HG03280 (cell line): ENCODE measurements around the gene HPCAL1.

Experiments
- ATAC-seq: cut with Tn5 transposase; IDR thresholded peaks from one replicate; pipeline ENCODE4 v1.9.1; 2021; ENCODE audit warnings: mild to moderate bottlenecking, moderate library complexity; ENCODE audit not compliant: unreplicated experiment

The HPCAL1 gene

DNA sequence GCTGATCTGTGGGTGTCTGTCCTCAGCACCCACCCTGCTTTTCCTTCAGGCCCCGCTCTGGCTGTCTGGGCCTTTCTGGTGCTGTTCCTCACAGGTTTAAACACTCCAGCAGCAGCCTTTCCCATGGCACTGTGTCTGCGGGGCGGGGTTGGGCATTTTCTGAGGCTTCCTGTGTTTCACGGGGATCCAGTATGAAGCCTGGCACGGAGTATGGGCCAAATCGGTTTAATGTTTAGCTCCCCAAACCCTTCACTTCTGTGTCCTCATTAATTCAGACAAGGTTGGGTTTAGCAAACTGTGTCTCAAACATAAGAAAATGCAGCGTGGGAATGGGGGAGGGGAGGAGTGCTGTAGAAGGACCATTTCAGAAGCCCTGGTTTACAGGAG lies 44.9 kb downstream of the HPCAL1 start:
- ATAC-seq, result no peak

DNA sequence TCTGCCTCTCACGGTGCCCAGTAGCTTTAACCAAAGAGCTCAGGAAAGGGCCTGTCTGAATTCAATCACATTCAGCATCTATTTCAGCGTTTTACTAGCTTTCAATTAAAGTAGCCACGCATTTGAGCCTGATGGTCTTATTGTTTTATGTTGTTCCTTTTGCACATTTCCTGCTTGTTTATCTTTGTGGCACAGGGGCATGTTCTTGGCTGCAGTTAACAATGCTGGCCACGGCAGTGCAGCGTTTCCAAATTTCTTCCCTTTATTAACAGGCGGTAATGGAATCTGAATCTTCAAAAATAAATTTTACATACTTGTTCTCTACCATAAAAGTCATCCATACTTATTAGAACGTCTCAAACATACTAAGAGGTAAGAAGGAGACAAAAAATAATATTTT lies 46.2 kb downstream of the HPCAL1 start:
- ATAC-seq, result no peak

DNA sequence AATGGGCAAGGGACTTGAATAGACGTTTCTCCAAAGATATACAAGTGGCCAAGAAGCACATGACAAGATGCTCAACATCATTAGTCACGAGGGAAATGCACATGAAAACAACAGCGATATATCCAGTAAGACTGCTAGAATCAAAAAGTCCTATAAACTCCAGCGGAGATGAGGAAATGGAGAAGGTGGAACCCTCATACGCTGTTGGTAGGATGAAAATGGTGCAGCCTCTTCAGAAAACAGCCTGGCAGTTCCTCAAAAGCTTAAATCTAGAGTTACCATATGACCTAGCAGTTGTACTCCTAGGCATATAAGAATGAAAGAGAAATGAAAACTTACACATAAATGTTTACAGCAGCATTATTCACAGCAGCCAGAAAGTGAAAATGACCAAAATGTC lies 48.1 kb downstream of the HPCAL1 start:
- ATAC-seq, result no peak

DNA sequence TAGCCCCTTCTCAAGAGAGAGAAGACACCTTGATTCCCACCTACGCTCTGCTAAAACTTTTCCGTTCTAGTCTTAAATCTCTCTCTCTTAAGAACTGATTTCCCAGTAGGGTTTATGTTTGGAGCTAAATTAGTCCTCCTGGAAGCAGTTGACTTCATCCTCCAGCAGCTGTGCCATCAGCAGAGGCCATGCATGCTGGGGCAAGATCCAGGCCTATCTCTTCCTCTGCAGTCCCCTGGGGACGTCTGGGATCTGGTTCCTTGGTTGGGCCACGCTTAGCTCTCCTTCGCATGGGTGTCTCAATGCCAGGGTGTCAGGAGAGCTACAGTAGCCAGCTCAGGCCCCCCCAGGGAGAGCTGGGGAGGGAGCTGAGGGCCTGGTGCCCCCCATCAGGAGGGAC lies 49.7 kb downstream of the HPCAL1 start:
- ATAC-seq, result no peak

DNA sequence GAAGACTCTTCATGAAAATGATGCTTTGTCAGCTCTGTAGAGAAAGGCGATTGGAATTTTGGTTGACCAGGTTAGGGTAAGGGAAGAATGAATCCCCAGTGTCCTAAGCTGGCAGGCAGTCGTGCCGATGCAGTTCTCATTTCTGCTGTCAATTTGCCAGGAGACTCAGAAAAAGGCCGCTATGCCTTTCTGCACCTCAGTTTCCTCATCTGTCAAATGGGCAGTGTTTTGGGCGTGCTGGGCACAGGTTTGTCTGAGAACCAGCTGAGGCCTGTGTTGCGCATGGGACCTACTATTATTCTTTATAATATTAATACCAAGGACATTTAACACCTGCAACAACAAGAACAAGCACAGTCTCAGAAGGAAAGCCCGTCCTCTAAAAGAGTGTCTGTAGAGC lies 50.3 kb downstream of the HPCAL1 start:
- no peak for ATAC-seq

DNA sequence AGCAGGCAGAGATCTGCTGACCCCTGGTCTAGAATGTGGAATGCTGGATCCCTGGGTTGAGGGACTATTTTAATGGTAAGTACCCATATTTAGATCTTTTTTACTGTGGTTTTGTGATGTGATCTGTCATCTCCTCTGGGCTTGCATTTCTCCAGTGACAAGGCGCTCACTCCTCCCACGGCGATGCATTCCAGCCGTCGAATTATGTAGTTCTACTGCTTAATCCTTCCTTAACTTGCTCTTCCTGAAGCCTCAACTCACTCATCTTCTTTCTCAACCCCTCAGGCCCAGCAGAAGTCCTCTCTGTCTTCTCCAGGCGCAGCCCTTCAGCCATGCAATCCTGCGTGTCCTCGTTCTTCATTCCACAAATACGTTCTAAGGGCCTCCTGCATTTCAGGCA lies 51.2 kb downstream of the HPCAL1 start:
- no peak for ATAC-seq

DNA sequence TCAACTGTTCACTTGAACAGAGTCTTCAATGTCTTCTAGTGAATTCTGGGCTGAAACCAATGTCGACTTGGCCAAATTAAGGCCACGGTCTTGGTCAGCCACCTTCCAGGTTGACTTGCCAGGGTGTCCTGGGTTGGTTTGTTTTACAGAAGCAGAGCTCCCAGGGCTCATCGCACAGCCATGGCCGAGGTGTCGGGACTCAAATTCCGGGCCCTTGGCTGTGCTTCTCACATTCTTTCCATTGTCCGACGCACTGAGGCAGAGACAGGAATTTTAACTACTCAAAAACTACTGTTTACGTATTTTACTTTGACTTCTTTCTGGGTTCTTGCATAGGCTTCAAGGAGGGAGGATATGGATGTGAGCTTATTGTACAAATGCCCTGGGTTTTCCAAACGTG lies 51.7 kb downstream of the HPCAL1 start:
- ATAC-seq, result no peak

DNA sequence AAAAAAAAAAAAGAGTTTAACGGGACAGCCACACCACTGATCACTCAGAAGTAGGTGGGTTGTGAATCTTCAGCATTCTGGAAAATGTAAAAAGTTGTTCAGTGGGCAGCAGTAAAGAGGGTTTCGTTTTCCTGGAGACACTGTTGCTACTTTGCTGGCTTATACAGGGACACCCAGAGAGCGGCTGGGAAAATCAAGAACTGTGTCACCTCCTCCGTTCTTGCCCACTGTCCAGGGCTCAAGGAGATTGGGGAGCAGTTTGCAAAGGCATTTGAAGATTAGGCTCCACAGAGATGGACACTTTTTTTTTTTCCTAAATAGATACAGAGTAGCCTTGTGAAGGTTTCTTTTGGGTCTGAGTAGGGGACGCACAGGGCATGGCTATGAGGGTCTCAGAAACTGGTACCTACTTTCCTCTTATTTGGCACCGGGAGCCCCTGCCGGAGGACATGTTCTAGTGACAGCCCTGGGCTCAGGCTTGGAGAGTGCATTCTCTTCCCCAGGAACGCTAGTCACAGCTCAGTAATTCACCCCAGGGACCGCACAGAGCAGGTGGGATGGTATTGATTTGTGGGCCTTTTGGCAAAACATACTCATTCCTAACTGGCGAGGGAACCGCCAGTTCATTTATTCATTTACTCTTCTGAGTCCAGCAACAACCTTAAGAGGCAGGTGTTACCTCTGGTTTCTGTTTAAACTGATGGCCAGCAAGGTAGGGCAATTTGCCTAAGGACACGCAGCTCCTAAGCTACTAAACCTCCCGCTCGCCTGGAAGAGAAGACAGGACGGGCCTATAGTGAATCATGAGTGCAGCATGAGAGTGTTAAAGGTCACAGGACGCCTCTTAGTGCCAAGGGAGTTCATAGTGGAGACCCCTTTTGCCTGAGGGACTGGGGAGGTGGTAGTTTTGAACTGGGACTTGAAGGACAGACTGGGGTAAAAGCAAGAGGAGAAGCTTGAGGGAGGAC lies 53.1 kb downstream of the HPCAL1 start:
- no peak for ATAC-seq

DNA sequence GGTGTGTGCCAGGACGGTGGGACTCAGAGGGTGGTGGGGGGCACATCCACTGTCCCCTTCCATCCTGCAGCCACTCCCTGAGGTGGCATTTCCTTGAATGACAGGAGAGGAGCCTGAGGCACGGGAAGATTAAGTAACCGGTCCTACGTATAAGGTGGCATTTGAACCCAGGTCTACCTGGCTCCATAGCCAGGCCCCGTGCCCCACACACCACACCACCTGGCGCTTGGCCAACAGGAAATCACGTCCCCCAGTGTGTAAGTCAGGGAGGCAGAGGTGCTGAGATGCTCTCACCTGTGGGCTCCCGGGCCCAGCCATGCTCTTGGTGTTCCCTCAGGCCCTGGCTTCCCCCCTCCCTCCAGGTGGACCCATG lies 53.7 kb downstream of the HPCAL1 start:
- no peak for ATAC-seq

DNA sequence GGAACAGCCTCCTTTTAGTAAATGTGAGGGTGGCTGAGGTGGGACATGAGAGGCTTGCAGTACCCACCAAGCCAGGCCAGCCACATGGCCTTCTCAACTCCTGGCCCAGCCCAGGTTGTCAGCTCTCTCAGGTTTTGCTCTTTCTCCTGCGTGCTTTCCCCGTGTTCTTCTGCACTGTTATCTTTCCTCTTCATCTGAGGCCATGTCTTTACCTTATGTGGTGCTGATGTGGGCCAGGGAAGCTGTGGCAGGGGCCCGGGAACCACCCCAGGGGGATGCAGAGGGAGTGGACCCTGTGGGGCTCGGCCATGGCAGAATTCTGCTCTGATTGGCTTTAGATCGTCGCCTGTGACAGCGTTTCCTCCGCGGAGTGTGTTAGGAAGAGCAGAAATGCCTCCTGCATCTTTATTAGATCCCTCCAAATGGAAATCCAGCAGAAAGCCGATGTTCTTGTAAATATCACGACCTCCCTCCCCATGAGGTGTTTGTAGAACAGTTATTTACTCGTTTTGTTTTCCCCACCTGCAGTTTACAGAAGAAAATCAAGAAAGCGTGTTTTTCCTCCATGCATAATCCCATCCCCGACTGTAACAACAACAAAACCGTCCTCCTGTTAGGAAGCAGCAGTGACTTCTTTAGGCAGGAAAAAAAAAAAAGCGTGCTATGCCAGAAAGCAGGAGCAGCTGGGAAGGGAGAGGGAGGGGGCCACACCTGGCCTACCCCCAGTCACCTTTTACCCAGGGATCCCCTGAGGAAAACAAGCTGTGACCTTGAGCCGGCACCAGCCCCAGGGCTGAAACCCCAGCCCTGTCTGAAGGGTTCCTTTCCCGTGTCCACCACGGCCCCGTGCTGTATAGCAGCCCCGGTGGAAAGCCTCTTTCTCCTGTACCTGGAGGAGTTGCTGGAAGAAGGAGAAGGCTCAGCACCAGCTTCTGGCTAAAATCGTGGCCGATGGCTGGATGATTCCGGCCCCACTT lies 54.8 kb downstream of the HPCAL1 start:
- no peak for ATAC-seq

DNA sequence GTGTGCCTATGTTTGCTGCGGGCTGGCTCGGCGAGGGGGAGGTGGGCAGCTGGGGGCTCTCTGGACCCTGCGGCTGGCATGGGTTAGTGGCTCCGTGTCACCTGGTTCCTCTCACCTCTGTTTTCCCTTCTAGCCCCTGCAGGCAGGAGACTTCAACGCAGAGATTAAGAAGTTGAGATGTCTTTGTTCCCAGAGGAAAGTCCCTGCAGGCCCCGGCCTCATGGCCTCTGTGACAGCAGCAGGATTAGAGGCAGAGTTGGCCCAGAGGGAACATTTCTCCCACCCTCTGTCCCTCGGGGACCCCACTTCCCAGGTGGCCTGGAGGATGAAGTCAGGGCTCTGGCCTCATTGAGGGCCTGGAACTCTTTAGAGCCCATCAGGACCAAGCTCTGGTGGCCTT lies 56.5 kb downstream of the HPCAL1 start:
- no peak for ATAC-seq

DNA sequence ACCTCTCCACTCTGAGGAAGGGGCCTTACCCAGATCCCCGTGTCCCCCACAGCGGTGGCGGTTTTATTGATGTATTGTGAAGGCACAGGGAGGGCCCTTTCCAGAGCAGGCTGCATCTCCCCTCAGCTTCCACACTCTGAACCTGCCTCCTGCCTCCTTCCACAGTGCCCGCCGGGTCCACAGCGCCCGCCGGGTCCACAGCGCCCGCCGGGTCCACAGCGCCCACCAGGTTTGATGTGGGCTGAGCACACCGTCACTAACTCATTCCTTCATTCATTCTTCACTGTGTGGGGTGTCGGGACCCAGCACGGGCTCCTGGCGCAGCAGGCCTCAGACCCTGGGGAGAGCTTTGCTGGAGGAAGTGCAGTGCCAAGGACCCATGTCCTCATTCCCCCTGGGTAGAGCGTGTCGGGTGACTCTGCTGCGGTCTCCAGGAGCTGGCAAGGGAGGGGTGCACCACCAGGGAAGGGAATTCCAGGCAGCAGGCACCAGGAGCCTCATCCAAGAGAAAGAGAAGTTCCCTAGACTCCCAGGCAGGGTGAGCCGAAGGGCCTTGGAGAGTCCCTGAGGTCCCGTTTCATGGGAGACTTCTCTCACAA lies 57.1 kb downstream of the HPCAL1 start:
- ATAC-seq, result no peak

DNA sequence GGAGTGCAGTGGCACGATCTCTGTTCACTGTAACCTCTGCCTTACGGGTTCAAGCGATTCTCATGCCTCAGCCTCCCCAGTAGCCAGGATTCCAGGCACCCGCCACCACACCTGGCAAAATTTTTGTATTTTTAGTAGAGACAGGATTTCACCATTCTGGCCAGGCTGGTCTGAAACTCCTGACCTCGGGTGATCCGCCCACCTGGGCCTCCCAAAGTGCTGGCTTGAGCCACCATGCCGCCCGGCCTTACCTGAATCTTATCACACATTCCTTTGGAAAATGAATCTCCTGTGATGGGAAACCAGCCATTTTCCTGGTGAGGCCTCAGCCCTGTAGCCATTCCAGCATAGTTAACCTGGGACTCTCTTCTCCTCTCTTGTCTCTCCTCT lies 57.8 kb downstream of the HPCAL1 start:
- ATAC-seq, result no peak

DNA sequence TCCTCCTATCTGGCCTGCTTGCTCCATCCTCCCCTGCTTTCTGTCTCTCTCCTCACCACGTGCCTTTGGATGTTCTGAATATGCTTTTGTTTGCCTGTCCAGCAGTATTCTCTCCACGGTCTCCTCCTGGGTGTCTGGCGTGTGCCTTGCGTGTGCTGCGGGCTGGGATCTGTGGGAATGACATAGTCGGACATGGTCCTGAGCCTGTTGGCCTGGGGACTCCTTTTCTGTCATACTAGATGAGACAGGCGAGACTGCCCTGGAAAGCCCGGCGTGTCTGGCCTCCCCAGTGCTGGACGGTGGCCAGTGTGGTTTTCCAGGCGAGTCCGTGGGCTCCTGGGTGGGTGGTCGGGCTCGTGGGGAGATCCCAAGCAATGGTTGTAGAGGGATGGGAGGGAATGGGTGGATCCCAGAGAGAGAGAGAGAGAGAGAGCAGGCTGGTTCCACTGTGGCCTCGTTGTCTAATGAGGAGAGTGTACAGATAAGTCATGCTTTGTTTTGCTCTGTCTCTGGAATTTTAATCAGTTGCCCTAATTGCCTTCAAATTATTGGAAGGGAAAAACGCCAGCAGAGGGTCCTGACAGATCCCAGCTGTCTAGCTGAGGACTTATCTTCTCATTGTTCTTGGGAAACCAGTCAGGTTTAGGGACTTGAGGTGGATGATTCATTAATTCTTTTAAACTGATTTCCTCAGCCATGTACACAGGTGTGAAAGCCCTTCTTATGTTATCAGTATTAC lies 58.3 kb downstream of the HPCAL1 start:
- ATAC-seq, result no peak

DNA sequence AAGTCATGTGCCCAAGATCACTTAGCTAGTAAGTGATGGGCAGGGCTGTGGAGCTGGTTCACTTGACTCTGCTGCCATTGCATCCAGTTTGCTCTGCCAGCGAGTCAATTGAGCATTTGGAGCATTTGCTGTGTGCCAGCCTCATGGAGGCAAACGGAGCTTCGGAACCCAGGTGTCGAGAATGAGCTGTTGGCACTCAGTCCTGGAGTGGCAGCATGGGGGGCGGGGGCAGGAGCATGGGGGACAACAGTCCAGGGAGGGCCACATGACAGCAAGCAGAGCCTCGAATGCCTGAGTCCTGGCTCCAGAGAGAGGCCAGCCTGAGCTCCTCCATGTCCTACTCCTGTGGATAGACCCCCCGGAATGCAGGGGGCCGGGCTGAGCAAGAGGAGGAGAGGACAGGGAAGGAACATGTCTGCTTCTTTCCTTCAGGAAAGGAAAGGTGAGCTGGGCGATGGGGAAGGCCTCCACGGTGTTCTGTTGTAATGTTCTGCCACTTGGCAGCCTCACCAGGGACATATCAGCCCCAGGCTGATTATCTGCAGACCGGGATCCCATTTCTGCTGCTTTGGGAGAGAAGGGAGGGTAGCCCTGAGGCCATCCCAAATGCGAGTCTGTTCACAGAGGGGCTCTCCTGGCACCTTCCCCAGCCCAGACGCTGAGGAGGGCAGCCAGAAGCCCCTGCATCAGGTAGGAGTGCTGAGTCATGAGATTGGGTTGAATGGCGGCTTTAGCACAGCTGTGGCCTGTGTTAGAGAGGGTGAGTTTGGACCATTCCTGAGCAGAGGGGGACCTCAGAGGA lies 59.6 kb downstream of the HPCAL1 start:
- no peak for ATAC-seq

DNA sequence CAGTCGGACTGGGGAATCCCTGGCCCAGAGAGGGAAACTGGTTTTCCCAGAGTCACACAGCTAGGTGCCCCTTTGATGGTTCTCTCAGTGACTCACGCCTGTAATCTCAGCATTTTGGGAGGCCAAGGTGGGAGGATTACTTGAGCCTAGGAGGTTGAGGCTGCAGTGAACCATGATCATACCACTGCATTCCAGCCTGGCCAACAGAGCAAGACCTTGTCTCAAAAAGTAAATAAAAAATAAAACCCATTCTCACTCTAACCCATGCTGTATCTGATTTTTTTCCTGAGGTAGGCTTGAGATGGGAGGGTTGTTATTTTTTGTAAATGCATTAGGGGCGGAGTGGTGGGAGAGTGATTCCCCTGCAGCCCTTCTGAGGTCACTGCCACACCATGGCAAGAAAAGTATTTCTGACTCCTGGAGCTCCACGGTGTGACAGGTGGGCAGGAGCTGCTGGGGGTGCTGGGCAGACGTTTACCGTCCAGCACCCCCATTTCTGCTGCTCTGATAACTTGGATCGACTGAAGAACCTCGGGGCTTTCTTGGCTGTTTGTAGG lies 60.3 kb downstream of the HPCAL1 start:
- ATAC-seq, result no peak

DNA sequence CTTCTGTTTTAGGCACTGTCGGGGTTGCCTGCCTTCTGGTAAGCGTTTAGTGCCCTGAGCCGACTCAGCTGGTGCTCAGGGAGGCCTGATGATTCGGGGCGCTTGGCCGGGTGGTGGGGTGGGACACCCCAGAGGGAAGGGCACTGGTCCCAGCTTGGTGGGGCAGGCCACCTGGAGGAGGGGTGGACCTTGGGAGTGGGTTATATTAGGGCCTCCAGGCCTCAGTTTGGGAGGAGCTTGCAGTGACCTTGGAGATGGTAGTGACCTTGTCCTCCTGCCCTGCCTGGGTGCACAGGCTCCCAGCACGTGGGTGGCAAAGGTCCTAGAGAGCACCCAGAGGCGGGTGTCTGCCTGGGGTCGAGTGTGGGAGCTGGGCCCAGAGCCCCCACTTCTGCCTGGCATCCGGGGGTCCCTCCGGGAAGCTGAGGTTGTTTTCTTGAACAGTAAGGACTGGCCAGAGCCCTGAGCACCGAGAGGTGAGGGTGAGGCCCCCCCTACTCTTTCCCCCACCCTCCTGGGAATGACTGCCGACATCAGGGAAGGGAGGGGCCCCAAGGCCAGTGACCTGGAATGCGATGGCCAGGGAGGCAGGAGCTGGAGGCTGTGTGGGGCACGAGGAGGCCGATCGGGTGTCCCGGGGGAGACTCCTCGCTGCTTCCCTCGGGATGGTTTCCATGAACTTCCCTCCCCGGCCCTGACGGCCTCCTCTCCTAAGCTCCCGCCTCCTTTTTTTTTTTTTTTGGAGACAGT lies 61.3 kb downstream of the HPCAL1 start:
- no peak for ATAC-seq

DNA sequence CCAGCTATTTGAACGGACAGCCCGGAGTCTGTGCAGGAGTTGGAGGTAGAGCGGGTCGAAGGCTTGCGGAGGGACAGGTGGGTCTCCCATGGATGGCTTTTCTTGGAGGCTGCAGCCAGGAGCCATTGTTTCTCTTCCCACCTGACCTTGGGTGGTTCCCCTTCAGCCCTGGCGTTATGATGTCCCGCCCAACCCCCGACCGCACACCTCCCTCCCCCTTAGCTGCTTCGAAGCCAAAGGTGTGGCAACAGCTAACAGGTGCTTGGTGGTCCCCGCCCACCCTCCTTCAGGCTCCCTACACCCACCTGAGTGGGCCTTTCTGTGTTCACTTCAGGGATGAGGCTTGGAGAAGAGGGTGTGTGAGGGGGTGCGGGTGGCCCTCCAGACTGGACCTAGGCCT lies 62.7 kb downstream of the HPCAL1 start:
- ATAC-seq, result no peak
